Measurements from ENCODE around the gene CCND1.

Gene CCND1

DNA sequence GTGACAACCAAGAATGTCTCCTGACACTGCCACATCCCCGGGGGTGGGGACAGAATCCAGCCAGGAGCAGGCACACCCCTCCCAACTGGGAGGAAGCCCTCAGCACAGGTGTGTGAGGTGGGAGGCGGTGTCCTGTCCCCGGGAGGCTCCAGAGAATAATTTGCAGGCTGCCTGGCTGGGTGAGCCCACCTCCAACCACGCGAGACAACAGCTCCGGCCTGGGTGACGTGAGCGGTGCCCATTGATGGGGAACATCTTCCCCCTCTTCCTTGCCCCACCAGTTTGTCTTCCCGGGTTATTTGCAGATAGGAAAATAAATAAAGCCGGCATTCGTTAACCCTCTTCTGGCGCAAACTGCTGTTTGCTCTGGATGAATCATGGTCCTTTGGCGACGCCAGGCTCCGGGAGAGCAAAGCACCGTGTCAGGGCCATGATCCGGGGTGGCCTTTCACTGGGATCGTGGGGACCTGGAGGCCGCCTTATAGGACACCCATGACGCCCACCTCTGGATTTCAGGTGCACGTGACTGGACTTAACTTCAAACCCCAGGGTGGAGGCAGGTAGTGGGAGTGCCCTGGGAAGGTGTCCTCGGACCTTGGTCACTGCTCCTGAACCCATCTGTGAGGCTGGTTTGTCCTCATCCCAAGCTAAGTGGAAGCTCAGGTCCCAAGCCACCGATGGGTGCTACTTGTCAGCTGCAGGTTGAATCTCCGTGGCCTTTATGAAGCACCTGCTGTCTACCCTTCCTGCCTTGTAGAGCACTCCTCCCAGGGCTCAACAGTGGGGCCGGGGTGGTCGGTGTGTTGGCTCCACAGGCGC, 13.9 kb downstream of the CCND1 start:
- no peak for DNase-seq

DNA sequence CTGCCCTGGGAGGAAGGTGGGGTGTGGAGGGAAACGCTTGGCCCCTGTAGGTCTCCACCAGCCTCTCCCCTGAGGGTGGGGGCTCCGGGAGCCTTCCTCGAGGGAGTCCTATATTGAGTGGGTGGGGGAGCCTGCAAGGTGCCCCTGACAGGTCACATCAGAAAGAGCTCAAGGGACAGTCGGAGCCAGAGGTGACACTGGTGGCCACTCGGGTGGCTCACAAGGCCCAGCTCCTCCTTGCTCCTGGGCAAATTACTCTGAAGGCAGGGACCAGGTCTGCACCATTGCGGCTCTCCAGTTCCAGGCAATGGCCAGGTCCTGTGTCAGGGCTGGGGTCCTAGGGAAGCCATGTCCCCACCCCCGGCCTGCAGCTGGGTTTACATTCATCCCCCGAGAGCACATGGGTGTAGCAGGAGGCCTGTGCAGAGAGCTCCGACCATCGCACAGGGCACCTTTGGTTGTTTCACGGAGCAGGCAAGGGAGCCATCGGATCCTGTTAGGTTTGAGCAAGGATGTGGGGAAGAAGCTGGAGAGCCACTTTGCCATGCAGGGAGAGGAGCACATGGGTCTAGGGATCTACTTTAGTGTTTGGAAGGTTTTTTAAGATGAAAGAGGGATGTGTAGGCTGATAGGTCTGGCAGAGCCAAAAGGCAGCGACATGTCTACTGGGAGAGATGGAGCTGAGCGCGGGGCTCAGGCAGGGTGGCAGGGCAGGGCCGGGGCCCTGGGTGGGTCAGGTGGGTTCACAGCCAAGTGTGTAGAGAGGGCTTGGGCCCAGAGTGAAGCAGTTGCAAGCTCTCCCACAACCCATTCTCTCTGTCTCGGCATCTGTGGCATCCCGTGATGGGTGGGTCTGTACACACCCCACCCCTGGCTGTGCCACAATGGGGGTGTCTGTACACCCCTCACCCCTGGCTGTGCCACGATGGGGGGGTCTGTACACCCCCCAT, 14.8 kb downstream of the CCND1 start:
- no peak for DNase-seq

DNA sequence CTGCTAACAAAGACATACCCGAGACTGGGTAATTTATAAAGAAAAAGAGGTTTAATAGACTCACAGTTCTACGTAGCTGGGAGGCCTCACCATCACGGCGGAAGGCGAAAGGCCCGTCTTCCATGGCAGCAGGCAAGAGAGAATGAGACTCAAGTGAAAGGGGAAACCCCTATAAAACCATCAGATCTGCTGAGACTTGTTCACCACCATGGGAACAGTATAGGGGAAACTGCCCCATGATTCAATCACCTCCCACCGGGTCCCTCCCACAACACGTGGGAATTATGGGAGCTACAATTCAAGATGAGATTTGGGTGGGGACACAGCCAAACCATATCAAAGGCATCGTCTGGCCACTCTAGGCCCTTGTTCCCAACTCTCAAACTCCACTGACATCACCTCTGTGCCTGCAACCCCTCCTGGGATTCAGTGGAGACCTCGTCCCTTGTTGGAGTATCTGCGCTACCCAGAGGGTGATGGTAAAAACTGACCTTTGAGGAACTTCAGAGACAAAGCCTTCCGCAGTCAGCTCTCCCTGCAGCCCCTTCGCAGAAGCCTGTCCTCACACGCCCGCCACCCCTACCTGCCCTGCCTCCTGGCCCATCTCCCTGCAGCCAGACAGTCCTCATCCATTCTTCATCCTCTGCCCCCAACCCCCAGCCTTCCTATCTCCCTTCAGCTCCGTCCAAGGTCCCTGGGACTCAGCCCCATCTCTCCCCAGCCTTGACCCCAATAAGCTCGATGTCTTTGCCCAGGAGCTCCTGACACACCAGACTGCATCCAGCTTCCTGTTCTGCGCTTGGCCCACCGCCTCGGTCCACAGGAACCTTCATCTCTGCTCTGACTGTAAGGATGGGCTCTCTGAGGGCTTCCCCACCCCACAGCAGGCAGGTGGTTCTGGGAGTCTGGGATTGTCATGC, 15.8 kb downstream of the CCND1 start:
- no peak for DNase-seq

DNA sequence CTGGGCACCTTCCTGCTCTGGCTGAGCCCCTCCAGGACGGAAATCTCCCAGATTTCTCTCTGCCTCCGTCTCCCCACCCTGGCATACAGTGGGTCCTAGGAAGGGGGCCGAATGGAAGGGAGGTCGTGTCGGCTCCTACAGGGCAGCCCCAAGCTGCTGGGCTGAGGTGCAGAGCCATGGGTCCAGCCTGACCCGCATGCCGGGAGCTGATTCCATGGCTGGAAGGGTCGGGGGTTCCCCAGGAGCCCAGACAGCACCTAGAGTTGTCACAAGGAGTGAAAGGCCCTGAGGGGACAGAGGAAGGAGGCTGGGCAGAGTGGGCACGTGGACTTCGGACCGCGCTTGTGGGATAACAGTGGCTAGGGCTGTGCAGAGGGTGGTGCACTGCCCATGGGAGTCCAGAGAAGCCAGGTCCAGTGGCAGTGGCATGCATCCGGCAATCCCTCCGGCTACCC, 16.5 kb downstream of the CCND1 start:
- DNase-seq, result no peak

DNA sequence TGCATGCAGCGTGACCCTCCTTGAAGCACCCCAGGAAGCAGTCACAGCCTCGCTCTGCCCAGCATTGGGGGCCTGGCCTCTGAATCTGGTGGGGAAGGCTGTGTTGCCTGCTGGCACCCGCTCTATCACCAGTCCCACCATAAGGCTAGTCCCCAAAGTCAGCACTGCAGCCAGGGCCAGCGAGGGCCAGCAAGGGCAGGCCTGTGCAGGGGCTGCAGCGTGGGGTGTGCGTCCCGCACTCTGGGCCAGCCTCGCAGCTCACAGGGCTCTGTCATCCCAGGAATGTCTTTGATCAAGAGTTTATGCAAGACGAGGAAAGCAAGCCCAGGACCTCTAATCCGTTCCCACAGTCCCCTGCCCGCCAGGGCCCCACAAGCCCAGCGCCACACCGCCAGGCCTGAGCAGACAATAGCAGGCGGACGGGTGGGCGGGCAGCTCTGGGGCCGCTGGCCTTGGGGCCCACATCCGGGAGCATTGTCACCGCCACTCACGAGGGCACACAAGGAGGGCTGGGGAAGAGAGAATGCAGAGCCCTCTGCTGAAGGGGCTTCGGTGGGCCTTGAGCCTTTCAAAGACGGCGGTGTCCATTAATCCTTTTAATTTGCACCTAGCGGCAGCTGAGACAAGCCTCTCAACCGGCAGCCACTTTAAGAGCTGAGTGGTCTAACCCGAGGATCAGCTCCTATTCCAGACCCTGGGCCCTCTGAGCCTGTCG, 17.1 kb downstream of the CCND1 start:
- no peak for DNase-seq

DNA sequence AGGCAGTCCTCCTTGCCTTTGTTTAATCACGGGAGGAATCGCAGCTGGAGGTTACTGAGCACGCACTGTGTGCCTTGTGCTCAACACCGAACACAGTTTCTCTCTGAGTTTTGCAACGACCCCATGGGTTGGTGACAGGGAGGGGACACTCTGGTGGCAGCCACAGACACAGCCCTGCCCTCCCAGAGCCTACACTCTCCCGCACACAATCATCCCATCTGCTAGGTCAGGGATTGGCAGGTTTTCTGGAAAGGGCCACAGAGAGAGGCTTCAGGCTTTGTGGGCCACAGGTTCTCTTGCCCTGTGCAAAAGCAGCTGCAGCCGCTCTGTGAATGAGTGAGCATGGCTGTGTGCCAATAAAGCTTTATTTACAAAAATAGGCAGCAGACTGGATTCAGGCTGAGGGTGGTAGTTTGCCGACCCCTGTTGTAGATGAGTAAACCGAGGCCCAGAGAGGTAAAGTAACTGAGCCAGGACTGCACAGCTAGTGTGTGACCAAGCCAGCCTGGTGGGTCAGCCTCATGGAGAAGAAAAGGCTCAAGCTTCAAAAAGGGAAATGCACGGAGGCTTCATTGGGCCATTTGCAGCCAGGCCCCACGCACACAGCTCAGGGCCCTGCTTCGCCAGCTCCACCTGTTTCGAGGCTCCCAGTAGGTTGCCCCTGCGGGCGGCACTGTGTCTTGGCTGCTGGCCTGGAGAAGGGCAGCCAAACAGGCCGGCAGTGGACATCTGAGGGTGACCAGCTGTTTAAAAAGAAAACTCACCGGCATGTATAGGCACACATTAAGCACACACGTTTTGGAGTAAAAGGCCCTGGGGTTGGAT, 17.9 kb downstream of the CCND1 start:
- no peak for DNase-seq

DNA sequence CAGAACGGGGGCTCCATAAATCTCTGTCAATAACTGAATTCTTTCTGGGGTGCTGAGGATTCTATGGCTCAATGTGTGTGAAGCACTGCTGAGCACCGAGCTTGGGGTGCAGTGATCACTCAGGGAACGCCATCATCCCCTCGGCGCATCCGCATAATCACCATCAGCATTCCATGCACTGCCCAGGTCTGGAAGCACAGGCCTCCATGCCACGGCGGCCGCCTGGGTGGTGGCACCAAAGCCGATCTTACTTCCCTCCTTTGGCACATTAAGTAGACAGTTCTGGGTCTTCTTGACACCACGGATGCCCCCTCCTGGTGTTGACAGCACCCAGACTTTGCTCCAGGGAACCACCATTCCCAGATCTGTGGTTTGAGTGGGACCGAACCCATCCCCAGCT, 18.6 kb downstream of the CCND1 start:
- DNase-seq, result no peak

DNA sequence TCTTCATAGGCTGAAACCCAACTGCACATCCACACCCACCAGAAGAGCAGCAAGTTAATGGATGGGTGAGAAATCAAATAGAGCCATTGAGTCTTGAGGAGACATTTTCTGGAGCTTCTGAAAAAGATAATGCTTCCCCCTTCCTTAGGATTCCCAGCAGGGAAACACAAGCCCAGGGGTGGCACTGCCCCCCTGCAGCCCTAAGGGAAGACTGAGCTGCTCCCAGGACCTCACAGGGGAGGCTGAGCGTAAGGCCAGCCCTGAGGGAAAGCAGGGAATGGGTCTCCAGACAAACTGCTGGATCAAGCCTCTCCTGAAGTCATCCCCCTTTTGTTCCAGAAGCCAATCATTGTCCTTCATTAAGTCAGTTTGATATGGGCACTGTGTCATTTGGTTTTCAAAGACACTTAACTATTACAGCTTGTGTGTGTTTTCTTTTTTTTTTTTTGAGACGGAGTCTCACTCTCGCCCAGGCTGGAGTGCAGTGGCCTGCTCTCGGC, 19.1 kb downstream of the CCND1 start:
- no peak for DNase-seq

DNA sequence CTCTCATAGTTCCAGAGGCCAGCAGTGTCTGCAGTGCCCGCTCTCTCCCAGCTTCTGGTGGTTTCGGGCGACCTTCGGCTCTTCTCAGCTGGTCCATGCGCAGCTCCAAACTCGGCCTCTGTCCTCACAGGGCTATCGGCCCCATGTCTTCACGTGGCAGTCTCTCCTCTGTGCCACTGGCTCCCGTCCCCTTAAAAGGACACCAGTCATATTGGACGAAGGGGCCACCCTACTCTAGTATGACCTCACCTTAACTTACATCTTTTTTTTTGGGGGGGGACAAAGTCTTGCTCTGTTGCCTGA, 20.4 kb downstream of the CCND1 start:
- no peak for DNase-seq

DNA sequence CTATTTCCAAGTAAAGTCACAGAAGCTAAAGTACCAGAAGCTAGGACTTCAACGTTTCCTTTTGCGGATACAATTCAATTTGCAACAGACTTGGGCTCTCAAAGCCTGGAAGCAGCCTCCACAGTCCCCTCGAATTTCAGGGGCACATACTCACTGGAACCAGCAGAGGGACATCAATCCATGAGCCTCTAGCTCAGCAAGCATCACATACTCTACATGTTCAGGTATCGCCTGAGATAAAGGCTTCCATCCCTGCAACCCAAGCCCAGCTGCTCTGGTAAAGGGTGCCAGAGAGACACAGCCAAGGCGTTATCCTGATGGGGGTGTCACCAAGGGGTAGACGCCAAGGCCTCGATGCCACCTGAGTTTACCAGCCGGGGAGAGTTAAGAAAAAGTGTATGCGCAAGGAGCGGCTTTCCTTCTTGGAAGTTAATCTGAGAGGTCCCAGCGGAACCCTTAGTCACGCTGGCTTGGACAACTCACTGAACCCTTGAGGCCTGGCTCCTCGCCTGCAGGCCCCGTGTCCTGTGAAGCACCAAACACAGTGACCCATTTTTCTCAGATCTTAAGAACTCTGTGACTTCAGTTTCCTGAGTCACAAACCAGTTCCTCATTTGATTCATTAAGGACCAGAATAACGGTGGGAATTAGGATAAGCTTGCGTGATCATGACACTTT, 21.2 kb downstream of the CCND1 start:
- DNase-seq, result no peak

DNA sequence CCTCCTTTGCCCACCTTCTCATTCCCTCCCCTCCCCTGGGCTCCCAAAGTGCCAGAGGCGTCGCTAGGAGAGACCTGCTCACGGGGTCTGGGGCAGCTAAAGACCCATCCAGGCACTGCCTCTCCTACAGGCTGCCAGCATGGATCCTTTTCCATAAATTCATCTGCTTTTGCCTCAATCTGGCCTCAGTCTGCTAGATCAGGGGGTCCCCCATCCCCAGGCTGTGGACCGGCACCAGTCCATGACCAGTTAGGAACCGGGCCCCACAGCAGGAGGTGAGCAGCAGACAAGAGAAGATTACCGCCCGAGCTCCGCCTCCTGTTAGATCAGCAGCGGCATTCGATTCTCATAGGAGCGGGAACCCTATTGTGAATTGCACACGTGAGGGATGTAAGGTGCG, 21.9 kb downstream of the CCND1 start:
- DNase-seq, result no peak

DNA sequence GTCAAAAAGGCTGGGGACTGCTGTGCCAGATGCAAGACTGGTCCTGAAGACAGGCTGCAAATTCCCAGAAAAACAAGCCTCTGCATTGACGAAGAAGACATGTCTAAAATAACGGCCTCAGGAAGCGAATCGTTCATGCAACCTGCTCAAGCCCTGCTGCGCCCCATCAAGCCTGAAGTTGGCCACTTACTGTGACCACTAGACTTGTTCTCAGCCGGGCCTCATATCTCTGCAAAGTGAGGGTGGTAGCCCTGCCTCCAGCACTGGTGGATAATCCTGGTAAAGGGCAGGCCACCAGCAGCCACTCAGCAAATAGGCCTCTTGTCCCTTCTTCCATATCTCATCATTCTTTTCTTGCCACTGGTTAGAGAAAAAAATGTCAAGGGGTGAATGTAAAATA, 22.4 kb downstream of the CCND1 start:
- no peak for DNase-seq

DNA sequence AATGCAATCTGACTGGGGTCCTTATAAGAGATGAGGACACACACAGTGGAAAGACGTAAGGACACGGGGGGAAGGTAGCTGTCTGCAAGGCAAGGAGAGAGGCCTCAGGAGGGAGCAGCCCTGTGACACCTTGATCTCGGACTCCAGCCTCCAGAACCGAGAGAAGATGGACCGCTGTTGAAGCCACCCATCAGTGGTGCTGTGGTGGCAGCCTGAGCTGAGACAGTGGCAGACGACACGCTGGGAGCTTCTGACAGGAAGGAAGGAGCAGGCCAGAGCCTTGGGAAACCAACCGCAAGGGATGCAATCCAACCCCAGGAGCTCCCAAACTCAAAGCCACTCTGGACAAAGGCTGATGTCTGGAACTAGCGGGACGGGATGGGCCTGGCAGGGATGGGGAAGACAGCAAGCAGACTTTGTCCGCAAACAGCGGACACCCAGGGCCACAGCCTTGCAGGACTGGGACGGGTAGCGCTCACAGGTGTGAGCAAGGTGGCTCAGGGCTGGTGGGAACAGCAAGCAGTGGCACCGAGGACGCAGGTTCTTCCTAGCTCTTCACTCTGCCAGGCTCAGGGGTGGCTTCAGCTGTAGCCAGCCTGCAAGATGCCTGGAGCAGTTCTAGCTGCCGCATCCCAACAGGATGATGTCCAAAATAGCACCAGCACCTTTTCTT, 23.3 kb downstream of the CCND1 start:
- no peak for DNase-seq

DNA sequence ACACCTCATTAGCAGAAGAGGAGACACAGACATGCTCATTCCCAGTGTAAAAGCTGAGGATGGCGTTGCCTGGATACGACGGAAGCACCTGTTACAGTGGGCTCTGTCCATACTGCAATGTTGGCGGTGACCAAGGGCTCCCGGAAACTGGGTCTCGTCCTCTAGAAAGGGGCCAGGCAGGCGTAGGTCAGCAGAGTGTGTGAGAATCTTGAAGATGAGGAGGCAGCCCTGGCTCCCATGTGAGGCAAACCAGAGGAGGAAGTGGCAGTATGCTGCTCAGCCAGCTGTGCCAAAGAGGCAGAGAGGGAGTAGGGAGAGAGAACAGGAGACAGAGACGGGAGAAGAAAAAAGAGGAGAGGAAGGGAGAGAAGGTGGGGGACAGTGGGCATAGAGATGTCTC, 23.9 kb downstream of the CCND1 start:
- no peak for DNase-seq

DNA sequence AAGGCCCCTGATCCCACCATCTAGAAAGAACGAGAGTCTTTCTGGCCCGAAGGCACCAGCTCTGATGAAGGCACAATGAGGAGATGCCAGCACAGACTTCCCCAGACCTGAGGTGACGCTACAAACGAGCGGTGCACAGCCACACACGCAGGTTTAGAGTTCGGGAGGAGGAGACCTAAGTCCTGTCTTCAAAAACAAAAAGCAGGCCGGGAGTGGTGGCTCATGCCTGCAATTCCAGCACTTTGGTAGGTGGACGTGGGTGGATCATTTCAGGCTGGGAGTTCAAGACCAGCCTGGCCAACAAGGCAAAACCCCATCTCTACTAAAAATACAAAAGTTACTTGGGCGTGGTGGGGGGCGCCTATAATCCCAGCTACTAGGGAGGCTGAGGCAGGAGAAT, 24.7 kb downstream of the CCND1 start:
- DNase-seq, result no peak

DNA sequence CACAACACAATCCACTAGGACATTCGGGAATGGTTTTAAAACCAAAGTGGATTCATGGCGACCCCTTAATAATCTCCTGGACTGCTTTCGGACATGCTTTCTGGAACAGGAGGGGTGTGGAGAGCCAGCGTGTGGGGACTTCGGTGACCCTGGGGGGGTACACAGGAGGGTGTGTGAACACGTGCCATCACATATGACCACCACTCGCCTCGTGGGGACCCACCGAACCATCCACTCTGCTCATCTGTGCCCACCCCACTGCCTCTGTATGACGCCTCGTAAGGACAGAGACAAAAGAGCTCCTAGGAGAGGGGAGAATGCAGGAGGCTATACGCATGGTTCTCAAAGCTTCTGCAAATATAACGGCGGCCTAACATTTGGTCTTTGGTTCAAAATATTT, 25.3 kb downstream of the CCND1 start:
- no peak for DNase-seq

DNA sequence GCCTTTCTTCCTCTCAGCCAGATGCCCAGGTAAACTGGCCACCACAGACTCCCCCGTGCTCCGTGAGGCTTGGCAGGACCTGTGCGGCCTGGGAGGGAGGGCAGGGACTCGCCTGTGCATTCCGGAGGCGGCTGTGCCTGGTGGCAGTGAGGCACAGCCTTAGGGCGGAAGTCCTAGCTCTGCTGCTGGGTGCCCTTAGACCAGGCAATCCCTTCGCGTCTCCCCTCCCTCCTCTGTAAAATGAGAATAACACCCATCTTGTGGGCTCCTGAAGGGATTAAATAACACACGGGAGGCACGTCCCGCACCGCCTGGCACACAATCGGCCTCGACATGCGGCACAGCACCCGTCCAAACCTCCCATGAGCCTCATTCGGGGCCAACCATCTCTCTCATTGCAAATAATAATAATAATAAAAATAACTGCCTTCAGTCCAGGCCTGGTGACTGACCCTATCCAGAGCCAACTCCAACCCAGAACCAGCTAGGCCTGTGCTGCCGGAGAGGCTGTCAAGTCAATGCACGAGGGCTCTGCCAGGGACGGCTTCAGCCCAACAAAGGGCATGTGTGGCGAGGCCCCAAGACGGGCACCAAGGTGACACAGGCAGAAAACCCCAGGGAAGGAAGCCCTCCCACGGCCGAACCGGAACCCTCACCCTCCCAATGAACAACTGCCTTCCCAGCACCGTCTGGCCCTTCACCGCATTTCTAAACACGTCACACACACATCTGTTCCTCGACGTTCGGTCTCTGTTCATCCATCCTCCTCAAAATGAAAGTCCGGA, 26.0 kb downstream of the CCND1 start:
- no peak for DNase-seq

DNA sequence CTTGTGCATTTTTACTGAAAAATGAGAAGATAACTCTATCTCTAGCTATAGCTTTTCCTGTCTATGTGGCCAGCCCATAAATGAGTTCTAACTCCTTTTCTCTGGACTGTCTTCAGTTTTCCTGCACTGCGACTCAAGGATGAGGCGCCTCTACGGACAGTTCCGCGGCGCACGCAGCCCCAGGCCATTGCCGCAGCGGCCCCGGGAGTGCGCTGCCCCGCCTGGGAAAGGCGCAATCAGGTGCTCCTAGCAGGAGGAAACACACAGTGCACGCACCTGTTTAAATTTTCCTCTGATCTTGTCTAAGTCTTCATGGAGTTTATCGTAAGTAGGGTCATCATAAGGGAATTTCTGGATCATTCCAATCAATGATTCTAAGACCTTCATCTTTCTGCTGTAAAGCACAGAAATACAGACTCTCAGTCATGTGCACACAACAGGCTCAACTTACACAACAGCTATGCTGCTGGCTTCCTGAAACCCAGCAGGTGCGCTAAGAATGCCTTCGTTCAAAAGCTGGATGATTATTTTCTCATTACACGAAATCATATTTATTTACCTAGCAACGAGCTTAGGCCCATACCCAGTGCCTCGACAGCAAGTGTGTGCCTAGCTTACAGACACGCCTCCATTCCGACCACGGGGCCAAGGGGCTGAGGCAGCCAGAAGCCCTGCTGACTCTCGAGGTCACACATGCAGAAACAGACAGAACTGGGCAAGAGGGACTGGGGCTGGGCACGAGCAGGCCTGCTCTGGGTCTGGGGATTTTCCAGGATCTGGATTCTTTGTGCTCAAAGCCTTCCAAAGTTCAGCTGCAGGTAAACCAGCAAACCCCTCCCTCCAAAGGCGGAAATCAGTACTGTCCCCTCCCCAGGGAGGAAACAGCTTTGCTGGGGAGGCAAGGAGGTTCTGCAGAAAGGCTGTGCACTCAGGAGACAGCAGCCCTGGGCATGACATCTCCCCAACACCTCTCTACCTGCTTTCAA, 27.0 kb downstream of the CCND1 start:
- no peak for DNase-seq
